Activated naive CD4-positive, alpha-beta T cell treated with anti-CD3 and anti-CD28 coated beads, Interleukin-2, amount 50 U/mL, for 72 hours (primary cell): Measurements from ENCODE around the gene BCL7C. TPM values are rescaled to one million over a fixed set of nuclear protein-coding genes. Genes with fewer than 3 reads are reported as not detected.
A peak's percentile ranks its signal among the peaks of the same experiment; 100 is the strongest.
"Not testable (repeated sequence)": the region's sequence is repeated elsewhere in the genome, so short reads cannot be mapped to it uniquely, and the experiment has no call there.

ENCODE experiments used
- ATAC-seq, 2 donors: fragments of 150-1000 bp; cut with Tn5 transposase; 2 replicates each; pipeline ENCODE4 v1.10.0; 2021; ENCODE audit warnings: mild to moderate bottlenecking in 2 of 2, moderate library complexity in 2 of 2
- DNase-seq, 2 donors: peaks; one replicate each; pipeline ENCODE4 v3.0.0; 2021 to 2022; ENCODE audit warnings: low spot score in 2 of 2
- H3K27ac Mint-ChIP-seq, 2 donors: one replicate each; pipeline ENCODE4 v1.8.0; 2022; ENCODE audit warnings: mild to moderate bottlenecking in 2 of 2, mixed read lengths in 2 of 2
- H3K36me3 Mint-ChIP-seq, 2 donors: one replicate each; pipeline ENCODE4 v1.8.0; 2022; ENCODE audit warnings: mixed read lengths in 2 of 2
- H3K9me3 Mint-ChIP-seq, 2 donors: one replicate each; pipeline ENCODE4 v1.8.0; 2022; ENCODE audit warnings: mixed read lengths in 2 of 2
- total RNA-seq, 2 donors: library from RNA; stranded (reverse); gene quantifications; one replicate each; pipeline ENCODE4 v1.2.3, GENCODE V29; 2022

BCL7C gene
- total RNA-seq, 2 donors from 2014 or later: 27.3 to 45.9 TPM

DNA sequence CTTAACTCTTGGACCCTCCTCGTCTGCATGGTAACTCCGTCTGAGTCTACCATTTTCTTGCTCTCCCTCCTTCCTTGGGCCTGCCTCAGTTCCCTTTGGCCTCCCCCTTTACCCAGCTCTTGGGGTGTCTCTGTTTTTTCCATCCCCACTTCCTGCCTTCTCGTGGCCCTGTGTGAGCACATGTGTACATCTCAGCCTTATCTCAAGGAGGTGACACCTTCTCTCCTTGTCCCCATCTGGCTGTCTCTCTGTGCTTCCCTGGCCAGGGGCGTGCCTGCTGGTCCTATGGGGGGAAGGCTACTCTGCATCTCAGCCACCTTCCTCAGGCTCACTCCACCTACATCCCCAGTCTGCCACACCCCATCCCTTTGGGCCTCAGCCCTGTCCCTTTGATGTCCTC lies 9.1 kb upstream of the BCL7C start:
- peaks cover 3 to 5% of the 10 kb centered on the region in 2 donors for H3K9me3 Mint-ChIP-seq
- H3K36me3 Mint-ChIP-seq: peaks cover 5 to 8% of the 10 kb centered on the region in 2 donors
- peak overlapping the region; percentile 92 to 99 for H3K27ac Mint-ChIP-seq
- ATAC-seq (peak; percentile 15 to 16), DNase-seq (no peak)

DNA sequence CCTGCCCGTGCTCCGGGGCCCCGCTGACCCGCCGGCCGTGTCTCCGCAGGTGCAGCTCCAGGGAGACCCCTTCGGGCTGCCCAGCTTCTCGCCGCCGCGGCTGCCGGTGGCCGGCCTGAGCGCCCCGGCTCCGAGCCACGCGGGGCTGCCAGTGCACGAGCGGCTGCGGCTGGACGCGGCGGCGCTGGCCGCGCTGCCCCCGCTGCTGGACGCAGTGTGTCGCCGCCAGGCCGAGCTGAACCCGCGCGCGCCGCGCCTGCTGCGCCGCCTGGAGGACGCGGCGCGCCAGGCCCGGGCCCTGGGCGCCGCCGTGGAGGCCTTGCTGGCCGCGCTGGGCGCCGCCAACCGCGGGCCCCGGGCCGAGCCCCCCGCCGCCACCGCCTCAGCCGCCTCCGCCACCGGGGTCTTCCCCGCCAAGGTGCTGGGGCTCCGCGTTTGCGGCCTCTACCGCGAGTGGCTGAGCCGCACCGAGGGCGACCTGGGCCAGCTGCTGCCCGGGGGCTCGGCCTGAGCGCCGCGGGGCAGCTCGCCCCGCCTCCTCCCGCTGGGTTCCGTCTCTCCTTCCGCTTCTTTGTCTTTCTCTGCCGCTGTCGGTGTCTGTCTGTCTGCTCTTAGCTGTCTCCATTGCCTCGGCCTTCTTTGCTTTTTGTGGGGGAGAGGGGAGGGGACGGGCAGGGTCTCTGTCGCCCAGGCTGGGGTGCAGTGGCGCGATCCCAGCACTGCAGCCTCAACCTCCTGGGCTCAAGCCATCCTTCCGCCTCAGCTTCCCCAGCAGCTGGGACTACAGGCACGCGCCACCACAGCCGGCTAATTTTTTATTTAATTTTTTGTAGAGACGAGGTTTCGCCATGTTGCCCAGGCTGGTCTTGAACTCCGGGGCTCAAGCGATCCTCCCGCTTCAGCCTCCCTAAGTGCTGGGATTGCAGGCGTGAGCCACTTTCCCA lies 8.4 kb upstream of the BCL7C start:
- peaks cover 5 to 8% of the 10 kb centered on the region in 2 donors for H3K36me3 Mint-ChIP-seq

DNA sequence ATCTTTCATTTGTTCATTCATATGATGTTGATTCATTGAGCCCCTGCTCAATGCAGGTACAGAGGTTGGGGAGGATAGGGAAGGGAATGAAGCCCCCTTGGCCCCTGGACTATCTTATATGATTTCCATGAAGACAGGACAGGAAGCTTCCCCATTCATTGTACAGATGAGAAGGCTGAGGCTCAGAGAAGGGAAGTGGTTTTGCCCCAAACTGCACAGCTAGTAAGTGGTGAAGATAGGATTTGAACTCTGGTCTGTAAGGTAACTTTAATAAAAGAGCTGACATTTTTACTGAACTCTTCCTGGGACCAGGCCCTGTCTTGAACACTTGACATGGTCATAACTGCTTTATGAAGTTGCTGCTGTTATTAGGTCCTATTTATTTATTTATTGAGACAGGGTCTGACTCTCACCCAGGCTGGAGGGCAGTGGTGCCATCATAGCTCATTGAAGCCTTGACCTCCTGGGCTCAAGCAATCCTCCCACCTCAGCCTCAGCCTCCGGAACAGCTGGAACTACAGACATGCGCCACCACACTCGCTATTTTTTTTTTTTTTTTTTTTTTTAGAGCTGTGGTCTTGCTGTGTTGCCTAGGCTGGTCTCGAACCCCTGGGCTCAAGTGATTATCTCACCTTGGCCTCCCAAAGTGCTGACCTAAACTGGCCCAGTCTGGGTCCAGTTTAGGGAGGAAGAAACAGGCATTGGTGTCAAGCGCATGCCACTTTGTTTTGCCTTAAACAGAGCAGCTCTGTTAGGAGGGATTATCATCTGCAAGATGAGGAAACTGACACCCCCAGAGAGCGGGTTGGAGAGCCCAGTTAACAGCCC lies 7.5 kb upstream of the BCL7C start:
- Mint-ChIP-seq H3K36me3 (peaks cover 5 to 8% of the 10 kb centered on the region in 2 donors), H3K27ac (peak overlapping the region; percentile 44 to 68), H3K9me3 (peaks cover 3 to 5% of the 10 kb centered on the region in 2 donors)
- DNase-seq (no peak), ATAC-seq (no peak)

More for the DNA sequence above, 8.4 kb upstream of the BCL7C start:
- DNase-seq (peak; percentile 72 to 81), ATAC-seq (peak; percentile 91 to 93)
- Mint-ChIP-seq H3K27ac (peak overlapping the region; percentile 92 to 99), H3K9me3 (peaks cover 3 to 5% of the 10 kb centered on the region in 2 donors)

DNA sequence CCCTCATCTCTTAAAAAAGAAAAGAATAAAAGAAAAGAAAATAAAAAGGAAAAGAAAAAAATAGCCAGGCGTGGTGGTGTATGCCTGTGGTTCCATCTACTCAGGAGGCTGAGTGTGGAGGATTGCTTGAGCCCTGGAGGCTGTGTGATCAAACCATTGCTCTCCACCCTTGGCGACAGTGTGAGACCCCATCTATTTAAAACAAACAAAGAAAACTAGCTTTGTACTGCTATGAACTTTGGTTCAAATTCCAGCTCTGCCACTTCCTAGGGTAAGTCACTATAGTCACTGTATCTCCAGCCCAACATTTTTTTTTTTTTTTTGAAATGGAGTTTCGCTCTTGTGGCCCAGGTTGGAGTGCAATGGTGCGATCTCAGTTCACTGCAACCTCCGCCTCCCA lies 6.7 kb upstream of the BCL7C start:
- Mint-ChIP-seq H3K36me3 (peaks cover 5 to 8% of the 10 kb centered on the region in 2 donors), H3K9me3 (peaks cover 3 to 5% of the 10 kb centered on the region in 2 donors), H3K27ac (peak overlapping the region in 1 of 2 donors; percentile 68)
- no peak for ATAC-seq
- no peak for DNase-seq

DNA sequence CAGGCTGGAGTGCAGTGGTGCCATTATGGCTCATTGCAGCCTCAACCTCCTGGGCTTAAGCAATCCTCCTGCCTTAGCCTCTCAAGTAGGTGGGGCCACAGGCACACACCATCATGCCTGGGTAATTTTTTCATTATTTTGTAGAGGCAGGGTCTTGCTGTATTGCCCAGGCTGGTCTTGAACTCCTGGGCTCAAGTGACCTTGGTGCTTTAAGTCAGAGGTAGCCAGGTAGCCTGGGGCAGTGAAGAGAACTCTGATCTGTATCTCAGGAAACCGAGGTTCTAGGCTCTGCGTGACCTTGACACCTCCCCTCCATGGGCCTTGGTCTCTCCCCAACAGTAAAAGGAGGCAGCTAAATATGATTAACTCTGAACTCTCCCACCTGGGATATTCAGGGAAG lies 5.9 kb upstream of the BCL7C start:
- Mint-ChIP-seq H3K27ac (no peak overlapping the region), H3K9me3 (peaks cover 3 to 5% of the 10 kb centered on the region in 2 donors), H3K36me3 (peaks cover 5 to 8% of the 10 kb centered on the region in 2 donors)
- DNase-seq: no peak
- no peak for ATAC-seq

DNA sequence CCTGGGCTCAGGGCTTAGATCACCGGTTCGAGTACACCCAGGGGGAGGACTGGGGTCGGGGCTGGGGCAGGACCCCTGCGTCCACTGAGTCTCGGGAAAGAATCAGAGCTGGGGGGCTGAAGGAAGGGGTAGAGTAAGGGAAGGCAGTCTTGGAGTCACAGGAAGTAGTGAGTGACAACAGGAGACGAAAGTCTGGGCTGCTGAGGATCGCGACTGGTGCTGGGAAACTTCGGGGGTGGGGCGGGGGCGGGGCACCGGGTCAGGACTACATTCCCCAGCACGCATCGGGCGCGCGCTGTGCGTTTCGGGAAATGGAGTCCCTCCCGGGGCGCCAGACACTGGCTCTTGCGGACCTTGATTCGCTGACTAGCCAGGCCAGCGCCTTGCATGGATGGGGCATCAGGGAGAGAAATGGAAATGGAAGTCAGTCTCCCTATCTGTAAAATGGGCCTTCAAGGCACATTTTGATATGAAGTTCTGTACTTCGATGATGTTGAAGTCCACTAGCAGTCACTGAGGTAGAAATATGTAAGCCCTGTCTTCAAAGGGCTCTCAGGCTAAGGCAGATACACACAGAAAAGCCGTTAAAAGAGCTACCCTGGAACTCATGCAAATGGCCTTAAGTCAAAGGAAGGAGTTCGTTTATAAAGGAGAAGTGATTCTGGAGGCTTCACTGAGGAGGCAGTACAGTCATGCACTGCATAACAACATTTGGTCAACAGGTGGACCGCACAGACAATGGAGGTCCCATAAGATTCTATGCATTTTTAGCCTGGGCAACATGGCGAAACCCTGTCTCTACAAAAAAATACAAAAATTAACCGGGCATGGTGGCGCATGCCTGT lies 3.2 kb upstream of the BCL7C start:
- DNase-seq (peak; percentile 76 to 85), ATAC-seq (peak; percentile 44 to 72)
- H3K27ac Mint-ChIP-seq: peak overlapping the region; percentile 88
- H3K9me3 Mint-ChIP-seq: no peaks in the 10 kb centered on the region
- peaks cover 6 to 7% of the 10 kb centered on the region in 2 donors for H3K36me3 Mint-ChIP-seq

DNA sequence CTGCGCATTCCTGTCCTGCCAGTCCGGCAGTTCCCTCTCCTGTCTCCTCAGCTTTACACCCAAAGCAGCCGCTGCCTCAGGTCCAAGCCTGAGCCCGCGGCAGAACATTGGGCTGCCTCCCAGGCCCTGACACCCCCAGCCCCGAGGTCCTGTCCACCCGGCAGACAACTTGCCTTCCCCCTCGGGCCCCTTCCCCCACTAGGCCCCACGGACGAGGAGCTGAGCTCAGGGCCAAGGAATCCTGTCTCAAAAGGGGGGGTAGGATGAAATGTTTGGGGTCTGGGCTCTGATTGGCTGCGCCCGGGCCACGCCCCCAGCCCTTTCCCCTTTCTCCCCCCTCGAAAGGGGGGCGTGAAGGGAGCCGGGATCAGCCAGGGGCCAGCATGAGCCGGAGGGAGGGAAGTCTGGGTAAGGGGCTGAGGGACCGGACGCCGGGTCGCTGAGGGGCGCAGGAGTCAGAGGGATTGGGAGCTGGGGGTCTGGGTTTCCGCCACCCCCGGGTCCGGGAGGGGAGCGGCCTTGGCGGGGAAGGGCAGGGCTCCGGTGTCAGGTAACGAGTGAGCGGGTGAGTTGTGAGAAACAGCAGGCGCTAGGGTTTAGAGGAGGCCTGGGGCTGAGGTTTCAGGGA lies 2.5 kb upstream of the BCL7C start, which contains the start of gene CTF1:
TSS of gene CTF1 (plus strand) at position 354 of the 628 bp plus-strand sequence. CDS start at position 384, 30 bp downstream.
- Mint-ChIP-seq H3K9me3 (no peaks in the 10 kb centered on the region), H3K36me3 (peaks cover 6 to 7% of the 10 kb centered on the region in 2 donors), H3K27ac (peak within 1 kb of the TSS; percentile 88)
- DNase-seq (peak in 1 of 2 donors; percentile 12), ATAC-seq (no peak)

DNA sequence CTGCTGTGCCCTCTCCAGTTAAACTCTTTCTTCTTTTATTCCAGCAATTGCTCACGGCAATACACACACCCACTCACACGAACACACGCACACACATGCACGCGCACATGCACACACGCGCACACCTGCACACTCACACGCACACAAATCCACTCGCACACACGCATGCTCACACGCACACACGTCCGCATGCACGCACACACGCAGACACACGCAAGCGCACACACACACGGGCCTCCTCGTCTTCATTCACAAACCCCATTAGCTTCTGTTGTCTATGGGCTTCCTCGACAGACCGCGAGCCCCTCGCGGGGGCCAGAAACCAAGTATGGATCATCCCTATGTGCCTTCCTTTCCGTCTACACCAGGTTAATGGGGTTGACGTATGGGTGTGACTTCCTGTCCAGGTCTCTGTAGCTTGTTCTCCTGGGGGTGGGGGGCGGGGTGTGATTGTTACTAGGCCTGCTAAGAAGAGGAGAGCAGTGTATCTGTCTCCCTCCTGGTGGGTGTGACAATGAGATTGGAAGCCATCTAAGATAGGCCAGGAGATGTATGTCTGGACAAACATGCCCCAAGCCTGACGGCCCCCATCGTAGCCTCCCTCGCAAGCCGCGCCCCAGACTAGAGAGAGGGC lies 1.9 kb upstream of the BCL7C start:
- DNase-seq (no peak), ATAC-seq (no peak)
- peak overlapping the region; percentile 10 to 88 for H3K27ac Mint-ChIP-seq
- no peaks in the 10 kb centered on the region for H3K9me3 Mint-ChIP-seq
- H3K36me3 Mint-ChIP-seq: peaks cover 6 to 7% of the 10 kb centered on the region in 2 donors

DNA sequence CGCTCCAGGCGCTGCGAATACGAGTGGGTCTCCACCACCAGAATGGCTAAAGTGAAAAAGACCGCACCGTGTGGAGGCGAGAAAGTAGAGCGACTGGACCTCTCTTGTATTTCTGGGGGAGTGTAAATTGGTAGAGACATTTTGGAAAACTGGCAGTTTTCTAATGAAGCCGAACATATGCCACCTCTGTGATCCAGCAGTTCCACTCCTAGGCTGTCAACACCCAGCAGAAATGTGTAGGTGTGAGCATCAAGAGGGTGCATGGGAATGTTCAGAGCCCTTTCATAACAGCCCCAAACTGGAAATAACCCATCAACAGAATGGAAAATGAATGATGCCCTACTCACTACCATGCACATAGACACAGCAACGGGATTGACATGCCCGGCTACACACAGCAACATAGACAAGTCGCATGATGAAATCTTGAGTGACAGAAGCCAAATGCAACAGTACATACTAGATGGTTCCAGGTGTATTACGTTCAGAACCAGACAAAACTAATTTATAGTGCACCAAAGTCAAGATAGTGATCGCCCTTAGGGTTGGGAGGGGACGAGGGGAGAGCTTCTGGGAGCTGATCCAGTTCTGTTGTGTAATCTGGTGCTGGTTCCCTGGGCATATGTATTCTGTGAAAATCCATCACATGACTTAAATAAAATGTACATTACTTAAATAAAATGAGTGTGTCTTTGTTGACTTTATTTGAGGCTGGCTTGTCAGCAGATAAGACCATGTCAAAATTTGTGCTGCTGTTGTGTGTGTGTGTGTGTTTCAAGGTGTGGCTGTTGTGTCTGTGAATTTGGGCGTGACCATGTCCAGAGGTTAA lies 877 bp upstream of the BCL7C start:
- DNase-seq (no peak), ATAC-seq (no peak)
- Mint-ChIP-seq H3K36me3 (peaks cover 6 to 10% of the 10 kb centered on the region in 2 donors), H3K9me3 (no peaks in the 10 kb centered on the region), H3K27ac (peak overlapping the region; percentile 22 to 40)

DNA sequence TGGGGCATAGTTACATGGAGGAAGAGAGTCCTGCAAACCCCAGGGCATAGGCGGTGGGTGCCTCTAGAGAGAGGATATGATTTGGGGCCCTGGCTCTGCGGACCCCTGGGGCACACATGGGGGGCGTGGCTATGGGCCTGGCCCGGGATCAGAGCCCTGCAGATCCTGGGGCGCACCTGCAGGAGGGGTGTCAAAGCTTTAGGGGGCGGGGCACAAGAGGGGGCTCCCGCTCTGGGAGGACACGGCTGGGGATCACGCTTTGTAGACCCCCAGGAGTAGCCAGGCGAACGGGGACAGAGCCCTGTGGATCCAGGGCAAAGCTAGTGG lies 497 bp downstream of the BCL7C start:
- H3K9me3 Mint-ChIP-seq: no peaks in the 10 kb centered on the region
- peaks cover 6 to 13% of the 10 kb centered on the region in 2 donors for H3K36me3 Mint-ChIP-seq
- ATAC-seq (peak; percentile 4 to 9), DNase-seq (peak in 1 of 2 donors; percentile 30)
- peak overlapping the region; percentile 86 to 94 for H3K27ac Mint-ChIP-seq

DNA sequence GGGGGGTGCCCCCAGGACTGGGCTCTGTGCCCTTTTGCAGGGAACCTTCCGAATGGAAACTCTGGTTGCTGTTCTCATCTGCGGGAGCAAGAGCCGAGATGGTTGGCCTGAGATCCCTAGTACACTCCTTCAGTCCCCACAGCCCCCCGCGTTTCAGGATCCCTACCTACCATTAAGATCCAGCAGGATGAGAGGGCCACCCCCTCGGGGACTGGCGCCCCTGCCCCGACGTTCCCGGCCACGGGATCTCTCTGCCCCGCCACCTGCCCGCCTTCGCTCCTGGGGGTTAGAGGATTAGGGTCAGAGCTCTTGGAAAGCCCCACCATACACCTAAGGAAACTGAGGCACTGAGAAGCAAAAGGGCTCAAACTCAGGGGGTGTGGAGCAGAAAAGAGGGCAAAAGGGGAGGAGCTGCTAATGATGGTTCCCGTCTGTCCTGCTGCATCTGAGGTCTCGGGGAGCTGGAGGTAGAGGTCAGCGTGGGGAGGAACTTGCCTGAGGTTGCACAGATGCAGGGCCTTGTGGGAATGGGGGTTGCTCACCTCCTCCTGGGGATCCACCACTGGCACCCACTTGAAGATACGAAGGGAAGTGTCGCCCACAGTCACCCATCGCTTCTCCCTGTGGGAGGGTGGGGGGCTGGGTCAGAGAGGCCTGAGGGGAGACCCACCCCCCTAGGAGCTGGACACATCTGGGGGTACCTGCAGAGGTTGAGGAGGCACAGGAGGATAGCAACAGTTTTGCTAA lies 1.0 kb downstream of the BCL7C start:
- H3K36me3 Mint-ChIP-seq: peaks cover 6 to 13% of the 10 kb centered on the region in 2 donors
- no peak for DNase-seq
- no peaks in the 10 kb centered on the region for H3K9me3 Mint-ChIP-seq
- peak in 1 of 2 donors; percentile 18 for ATAC-seq
- peak overlapping the region; percentile 86 to 94 for H3K27ac Mint-ChIP-seq

DNA sequence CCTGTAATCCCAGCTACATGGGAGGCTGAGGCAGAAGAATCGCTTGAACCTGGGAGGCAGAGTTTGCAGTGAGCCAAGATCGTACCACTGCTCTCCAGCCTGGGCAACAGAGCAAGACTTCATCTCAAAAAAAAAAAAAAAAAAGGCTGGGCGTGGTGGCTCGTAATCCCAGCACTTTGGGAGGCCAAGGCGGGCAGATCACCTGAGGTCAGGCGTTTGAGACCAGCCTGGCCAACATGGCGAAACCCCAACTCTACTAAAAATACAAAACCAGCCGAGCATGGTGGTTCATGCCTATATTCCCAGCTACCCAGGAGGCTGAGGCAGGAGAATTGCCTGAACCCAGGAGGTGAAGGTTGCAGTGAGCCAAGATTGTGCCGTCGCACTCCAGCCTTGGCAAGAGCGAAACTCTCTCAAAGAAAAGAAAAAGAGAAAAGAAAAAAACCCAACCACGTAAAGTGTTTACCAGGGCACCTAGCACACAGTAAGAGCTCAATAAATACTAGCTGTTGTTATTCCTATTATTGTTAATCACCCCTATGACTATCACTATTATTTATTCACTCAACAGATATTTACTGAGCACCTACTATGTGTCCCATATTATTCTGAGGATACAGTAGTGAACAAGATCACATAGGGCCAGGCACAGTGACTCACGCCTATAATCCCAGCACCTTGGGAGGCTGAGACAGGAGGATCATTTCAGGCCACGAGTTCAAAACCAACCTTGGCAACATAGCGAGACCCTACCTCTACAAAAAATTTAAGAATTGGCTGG lies 2.6 kb downstream of the BCL7C start:
- ATAC-seq, DNase-seq, H3K9me3 Mint-ChIP-seq: not testable (repeated sequence)
- Mint-ChIP-seq H3K27ac (peak overlapping the region in 1 of 2 donors; percentile 31), H3K36me3 (peaks cover 6 to 13% of the 10 kb centered on the region in 2 donors)

DNA sequence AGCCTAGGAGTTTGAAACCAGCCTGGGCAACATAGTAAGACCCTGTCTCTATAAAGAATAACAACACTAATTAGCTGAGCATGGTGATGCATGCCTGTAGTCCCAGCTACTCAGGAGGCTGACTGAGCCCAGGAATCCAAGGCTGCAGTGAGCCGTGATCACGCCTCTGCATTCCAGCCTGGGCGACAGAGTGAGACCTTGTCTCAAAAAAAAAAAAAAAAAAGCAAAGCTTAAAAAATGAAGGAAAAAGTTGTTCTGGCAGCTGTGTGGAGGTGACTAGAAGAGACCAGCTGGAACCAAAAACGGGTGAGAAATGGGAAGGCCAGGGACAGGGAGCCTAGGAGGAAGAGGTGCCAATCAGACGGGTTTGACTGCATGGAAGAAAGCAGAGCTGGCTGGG lies 4.2 kb downstream of the BCL7C start:
- no peaks in the 10 kb centered on the region for H3K9me3 Mint-ChIP-seq
- no peak for DNase-seq
- no peak for ATAC-seq
- peak overlapping the region in 1 of 2 donors; percentile 50 for H3K27ac Mint-ChIP-seq
- peaks cover 11 to 13% of the 10 kb centered on the region in 2 donors for H3K36me3 Mint-ChIP-seq
